Keratinocyte (primary cell): Measurements from ENCODE around the gene IL17REL.

Experiments
- EZH2 ChIP-seq: IDR thresholded peaks from one replicate; pipeline ENCODE4 v1.6.1; 2012; ENCODE audit warnings: inconsistent platforms, mild to moderate bottlenecking, low read length, moderate library complexity
- TF ChIP-seq, protein P1 (sequence below), 3 experiments: IDR thresholded peaks in 1 of 3; conservative IDR thresholded peaks in 1 of 3; optimal IDR thresholded peaks in 1 of 3; 2 replicates in 2 of 3; 3 replicates in 1 of 3; pipeline versions ENCODE3 to v1.5.1; 2011; ENCODE audit warnings: low read length in 3 of 3, mild to moderate bottlenecking in 3 of 3, moderate library complexity in 2 of 3, control low read depth in 1 of 3, inconsistent platforms in 1 of 3; ENCODE audit not compliant: insufficient read depth in 2 of 3; ENCODE audit errors: extremely low read depth in 1 of 3

DNA sequence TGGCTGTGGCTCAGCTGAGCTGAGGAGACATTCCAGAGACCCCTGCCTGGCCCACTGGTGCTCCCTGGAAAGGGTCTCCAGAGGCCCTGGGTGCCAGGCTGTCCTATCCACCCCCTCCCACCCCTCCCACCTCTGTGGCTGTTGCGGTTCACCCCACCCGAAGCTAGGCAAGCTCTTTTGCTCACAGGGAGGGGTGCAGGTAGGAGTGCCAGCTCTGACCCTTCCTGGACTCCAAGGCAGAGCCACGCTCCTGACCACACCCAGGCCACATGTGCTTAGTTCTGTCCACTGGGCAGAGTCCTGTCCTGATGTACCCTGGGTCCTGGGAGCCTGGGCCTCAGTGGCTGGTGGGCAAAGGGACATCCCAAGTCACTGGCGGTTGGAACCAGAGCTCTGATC lies 16.4 kb downstream of the IL17REL start:
- TF ChIP-seq, protein P1, sequence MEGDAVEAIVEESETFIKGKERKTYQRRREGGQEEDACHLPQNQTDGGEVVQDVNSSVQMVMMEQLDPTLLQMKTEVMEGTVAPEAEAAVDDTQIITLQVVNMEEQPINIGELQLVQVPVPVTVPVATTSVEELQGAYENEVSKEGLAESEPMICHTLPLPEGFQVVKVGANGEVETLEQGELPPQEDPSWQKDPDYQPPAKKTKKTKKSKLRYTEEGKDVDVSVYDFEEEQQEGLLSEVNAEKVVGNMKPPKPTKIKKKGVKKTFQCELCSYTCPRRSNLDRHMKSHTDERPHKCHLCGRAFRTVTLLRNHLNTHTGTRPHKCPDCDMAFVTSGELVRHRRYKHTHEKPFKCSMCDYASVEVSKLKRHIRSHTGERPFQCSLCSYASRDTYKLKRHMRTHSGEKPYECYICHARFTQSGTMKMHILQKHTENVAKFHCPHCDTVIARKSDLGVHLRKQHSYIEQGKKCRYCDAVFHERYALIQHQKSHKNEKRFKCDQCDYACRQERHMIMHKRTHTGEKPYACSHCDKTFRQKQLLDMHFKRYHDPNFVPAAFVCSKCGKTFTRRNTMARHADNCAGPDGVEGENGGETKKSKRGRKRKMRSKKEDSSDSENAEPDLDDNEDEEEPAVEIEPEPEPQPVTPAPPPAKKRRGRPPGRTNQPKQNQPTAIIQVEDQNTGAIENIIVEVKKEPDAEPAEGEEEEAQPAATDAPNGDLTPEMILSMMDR (optimal IDR thresholded peaks at IDR 0.05 in 1 of 3, IDR thresholded peaks at IDR 0.05 in 1 of 3, conservative IDR thresholded peaks at IDR 0.05 in 1 of 3; ENCODE audit: extremely low read depth in 1 of 3, insufficient read depth in 2 of 3, low read length in 3 of 3) = no peak
- no peak for TF ChIP-seq EZH2
